ENCODE data around the gene MOSPD3. TPM values are rescaled to one million over a fixed set of nuclear protein-coding genes. Genes with fewer than 3 reads are reported as not detected.

MOSPD3 gene
- total and polyA plus RNA-seq, 2 of the 13 experiments (the other 11 are each of a cell fraction or from before 2014, with no cell fraction given): 7.6 to 8.8 TPM

GRCh38 chr7:100568896-100569844 is 43.2 kb upstream of the MOSPD3 start (continued):
- TF ChIP-seq ZBTB14 (CRISPR knock-in tag; IDR thresholded peaks at IDR 0.05): no peak
- TF ChIP-seq ZNF674 (CRISPR knock-in tag; IDR thresholded peaks at IDR 0.05; ENCODE audit: low read depth): no peak
- peak; percentile 43; the same call in 1 of the 2 replicates for TF ChIP-seq USF2 (IDR thresholded peaks at IDR 0.05; ENCODE audit: low read depth, low read length)
- peak; percentile 79; the same call in 1 of the 2 replicates for TF ChIP-seq USF2 (CRISPR knock-in tag; IDR thresholded peaks at IDR 0.05; ENCODE audit: borderline replicate concordance)
- TF ChIP-seq ZNF235 (CRISPR knock-in tag; IDR thresholded peaks at IDR 0.05; ENCODE audit: borderline replicate concordance): no peak
- peak; percentile 10; the same call in 1 of the 2 replicates for TF ChIP-seq ZNF891 (CRISPR knock-in tag; IDR thresholded peaks at IDR 0.05)
- TF ChIP-seq ZNF792 (CRISPR knock-in tag; IDR thresholded peaks at IDR 0.05): no peak
- peak; percentile 7 for TF ChIP-seq TBL1XR1 (IDR thresholded peaks at IDR 0.05; ENCODE audit: borderline replicate concordance, low read length, partially characterized antibody)
- TF ChIP-seq ERF (CRISPR knock-in tag; IDR thresholded peaks at IDR 0.05): peak; percentile 56
- no peak for TF ChIP-seq SIX1 (CRISPR knock-in tag; IDR thresholded peaks at IDR 0.05; ENCODE audit: borderline replicate concordance)
- no peak for TF ChIP-seq NFYC (CRISPR knock-in tag; IDR thresholded peaks at IDR 0.05)
- no peak for TF ChIP-seq ZNF296 (CRISPR knock-in tag; conservative IDR thresholded peaks at IDR 0.05)
- peak; percentile 12; the same call in 1 of the 2 replicates for TF ChIP-seq MIER3 (CRISPR knock-in tag; IDR thresholded peaks at IDR 0.05; ENCODE audit: borderline replicate concordance)
- TF ChIP-seq SRY (CRISPR knock-in tag; IDR thresholded peaks at IDR 0.05): no peak
- no peak; the same call in 1 of the 2 replicates for TF ChIP-seq JUNB (CRISPR knock-in tag; IDR thresholded peaks at IDR 0.05; ENCODE audit: borderline replicate concordance)
- no peak for TF ChIP-seq NFE2L1 (CRISPR knock-in tag; IDR thresholded peaks at IDR 0.05; ENCODE audit: borderline replicate concordance)
- no peak for TF ChIP-seq ZMAT5 (CRISPR knock-in tag; IDR thresholded peaks at IDR 0.05; ENCODE audit: borderline replicate concordance, low read depth)
- TF ChIP-seq TFDP1 (CRISPR knock-in tag; IDR thresholded peaks at IDR 0.05; ENCODE audit: borderline replicate concordance): no peak; the same call in 1 of the 2 replicates
- no peak for TF ChIP-seq CAMTA2 (CRISPR knock-in tag; IDR thresholded peaks at IDR 0.05; ENCODE audit: borderline replicate concordance)
- TF ChIP-seq ZNF260 (CRISPR knock-in tag; IDR thresholded peaks at IDR 0.05; ENCODE audit: borderline replicate concordance, low read depth): no peak; the same call in 1 of the 2 replicates
- no peak for TF ChIP-seq MTF1 (CRISPR knock-in tag; IDR thresholded peaks at IDR 0.05)
- 0 out of 4 replicates have a peak, but pooled peaks of 1 of the 2 experiments have one; percentile 9 for TF ChIP-seq ATF4 (CRISPR knock-in tag; IDR thresholded peaks at IDR 0.05)
- no peak for TF ChIP-seq SYNCRIP (IDR thresholded peaks at IDR 0.05; ENCODE audit: insufficient read depth, low read depth, low read length)
